Liver (tissue), 3 donors: ENCODE measurements around the gene ZNF574.

ENCODE experiments used
- FOXA1 ChIP-seq: IDR thresholded peaks from 2 replicates; pipeline ENCODE4 v1.6.1; 2016; ENCODE audit warnings: antibody characterized with exemption
- GABPA ChIP-seq, 2 donors: IDR thresholded peaks in 1 of 2; conservative IDR thresholded peaks in 1 of 2; 2 replicates each; pipeline ENCODE4 v1.6.1; 2016; ENCODE audit warnings: antibody characterized with exemption in 2 of 2, mild to moderate bottlenecking in 1 of 2, moderate library complexity in 1 of 2
- HNF4G ChIP-seq: IDR thresholded peaks from 2 replicates; pipeline ENCODE4 v1.6.1; 2016; ENCODE audit warnings: antibody characterized with exemption
- JUND ChIP-seq, 2 donors: IDR thresholded peaks; 2 replicates each; pipeline ENCODE4 v1.6.1; 2016; ENCODE audit warnings: antibody characterized with exemption in 2 of 2
- NR2F2 ChIP-seq: IDR thresholded peaks from 2 replicates; pipeline ENCODE4 v1.6.1; 2016; ENCODE audit warnings: antibody characterized with exemption
- RAD21 ChIP-seq, 2 donors: IDR thresholded peaks; 2 replicates each; pipeline ENCODE4 v1.6.1; 2016; ENCODE audit warnings: antibody characterized with exemption in 2 of 2, mild to moderate bottlenecking in 2 of 2
- SP1 ChIP-seq: IDR thresholded peaks from 2 replicates; pipeline ENCODE4 v1.6.1; 2018; ENCODE audit warnings: antibody characterized with exemption, mild to moderate bottlenecking
- TAF1 ChIP-seq: conservative IDR thresholded peaks from 2 replicates; pipeline ENCODE4 v1.6.1; 2016; ENCODE audit warnings: antibody characterized with exemption, mild to moderate bottlenecking
- YY1 ChIP-seq: IDR thresholded peaks from 2 replicates; pipeline ENCODE4 v1.6.1; 2016; ENCODE audit warnings: antibody characterized with exemption, mild to moderate bottlenecking
- TF ChIP-seq, protein P1 (sequence below): fragments of 150-350 bp; IDR thresholded peaks from 2 replicates; pipeline ENCODE4 v1.5.1; 2017; ENCODE audit warnings: improper control_type of control experiment, low read depth, low read length; ENCODE audit not compliant: missing input control
- TF ChIP-seq, protein P2 (sequence below): IDR thresholded peaks from 2 replicates; pipeline ENCODE4 v1.6.1; 2016; ENCODE audit warnings: antibody characterized with exemption, mild to moderate bottlenecking
- TF ChIP-seq, protein P3 (sequence below): IDR thresholded peaks from 2 replicates; pipeline ENCODE4 v1.6.1; 2016; ENCODE audit warnings: antibody characterized with exemption
- TF ChIP-seq, protein P4 (sequence below): IDR thresholded peaks from 2 replicates; pipeline ENCODE4 v1.6.1; 2016; ENCODE audit warnings: antibody characterized with exemption
- TF ChIP-seq, protein P5 (sequence below): IDR thresholded peaks from 2 replicates; pipeline ENCODE4 v1.6.1; 2016; ENCODE audit warnings: antibody characterized with exemption
- donor health status: healthy.
- donor health status: healthy.

DNA sequence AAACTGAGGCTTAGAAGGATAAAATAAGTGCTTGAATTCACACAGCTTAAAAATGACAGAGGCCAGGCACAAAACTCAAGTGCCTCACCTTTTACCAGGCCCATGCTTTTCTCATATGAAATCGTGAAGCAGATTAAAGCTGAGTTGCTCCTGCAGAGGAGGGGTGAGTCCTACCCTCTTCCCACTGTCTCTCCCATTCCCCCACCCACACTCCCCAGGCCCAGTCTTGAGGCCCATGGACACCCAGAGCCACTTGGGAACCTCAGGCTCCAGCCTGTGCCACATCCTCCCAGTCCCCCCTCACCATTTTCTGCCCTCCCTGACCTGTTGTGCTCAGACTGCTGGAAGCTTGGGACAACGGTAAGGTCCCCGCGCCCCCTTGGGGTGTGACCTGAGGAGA, 17.5 kb downstream of the ZNF574 start:
- TF ChIP-seq, protein P1, sequence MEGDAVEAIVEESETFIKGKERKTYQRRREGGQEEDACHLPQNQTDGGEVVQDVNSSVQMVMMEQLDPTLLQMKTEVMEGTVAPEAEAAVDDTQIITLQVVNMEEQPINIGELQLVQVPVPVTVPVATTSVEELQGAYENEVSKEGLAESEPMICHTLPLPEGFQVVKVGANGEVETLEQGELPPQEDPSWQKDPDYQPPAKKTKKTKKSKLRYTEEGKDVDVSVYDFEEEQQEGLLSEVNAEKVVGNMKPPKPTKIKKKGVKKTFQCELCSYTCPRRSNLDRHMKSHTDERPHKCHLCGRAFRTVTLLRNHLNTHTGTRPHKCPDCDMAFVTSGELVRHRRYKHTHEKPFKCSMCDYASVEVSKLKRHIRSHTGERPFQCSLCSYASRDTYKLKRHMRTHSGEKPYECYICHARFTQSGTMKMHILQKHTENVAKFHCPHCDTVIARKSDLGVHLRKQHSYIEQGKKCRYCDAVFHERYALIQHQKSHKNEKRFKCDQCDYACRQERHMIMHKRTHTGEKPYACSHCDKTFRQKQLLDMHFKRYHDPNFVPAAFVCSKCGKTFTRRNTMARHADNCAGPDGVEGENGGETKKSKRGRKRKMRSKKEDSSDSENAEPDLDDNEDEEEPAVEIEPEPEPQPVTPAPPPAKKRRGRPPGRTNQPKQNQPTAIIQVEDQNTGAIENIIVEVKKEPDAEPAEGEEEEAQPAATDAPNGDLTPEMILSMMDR: no peak
- TF ChIP-seq, protein P2, sequence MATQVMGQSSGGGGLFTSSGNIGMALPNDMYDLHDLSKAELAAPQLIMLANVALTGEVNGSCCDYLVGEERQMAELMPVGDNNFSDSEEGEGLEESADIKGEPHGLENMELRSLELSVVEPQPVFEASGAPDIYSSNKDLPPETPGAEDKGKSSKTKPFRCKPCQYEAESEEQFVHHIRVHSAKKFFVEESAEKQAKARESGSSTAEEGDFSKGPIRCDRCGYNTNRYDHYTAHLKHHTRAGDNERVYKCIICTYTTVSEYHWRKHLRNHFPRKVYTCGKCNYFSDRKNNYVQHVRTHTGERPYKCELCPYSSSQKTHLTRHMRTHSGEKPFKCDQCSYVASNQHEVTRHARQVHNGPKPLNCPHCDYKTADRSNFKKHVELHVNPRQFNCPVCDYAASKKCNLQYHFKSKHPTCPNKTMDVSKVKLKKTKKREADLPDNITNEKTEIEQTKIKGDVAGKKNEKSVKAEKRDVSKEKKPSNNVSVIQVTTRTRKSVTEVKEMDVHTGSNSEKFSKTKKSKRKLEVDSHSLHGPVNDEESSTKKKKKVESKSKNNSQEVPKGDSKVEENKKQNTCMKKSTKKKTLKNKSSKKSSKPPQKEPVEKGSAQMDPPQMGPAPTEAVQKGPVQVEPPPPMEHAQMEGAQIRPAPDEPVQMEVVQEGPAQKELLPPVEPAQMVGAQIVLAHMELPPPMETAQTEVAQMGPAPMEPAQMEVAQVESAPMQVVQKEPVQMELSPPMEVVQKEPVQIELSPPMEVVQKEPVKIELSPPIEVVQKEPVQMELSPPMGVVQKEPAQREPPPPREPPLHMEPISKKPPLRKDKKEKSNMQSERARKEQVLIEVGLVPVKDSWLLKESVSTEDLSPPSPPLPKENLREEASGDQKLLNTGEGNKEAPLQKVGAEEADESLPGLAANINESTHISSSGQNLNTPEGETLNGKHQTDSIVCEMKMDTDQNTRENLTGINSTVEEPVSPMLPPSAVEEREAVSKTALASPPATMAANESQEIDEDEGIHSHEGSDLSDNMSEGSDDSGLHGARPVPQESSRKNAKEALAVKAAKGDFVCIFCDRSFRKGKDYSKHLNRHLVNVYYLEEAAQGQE: no peak
- no peak for TF ChIP-seq TAF1
- TF ChIP-seq, protein P3, sequence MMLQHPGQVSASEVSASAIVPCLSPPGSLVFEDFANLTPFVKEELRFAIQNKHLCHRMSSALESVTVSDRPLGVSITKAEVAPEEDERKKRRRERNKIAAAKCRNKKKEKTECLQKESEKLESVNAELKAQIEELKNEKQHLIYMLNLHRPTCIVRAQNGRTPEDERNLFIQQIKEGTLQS: no peak
- no peak for TF ChIP-seq SP1
- TF ChIP-seq GABPA (IDR thresholded peaks at IDR 0.05 in 1 of 2, conservative IDR thresholded peaks at IDR 0.05 in 1 of 2): no peak
- TF ChIP-seq, protein P4, sequence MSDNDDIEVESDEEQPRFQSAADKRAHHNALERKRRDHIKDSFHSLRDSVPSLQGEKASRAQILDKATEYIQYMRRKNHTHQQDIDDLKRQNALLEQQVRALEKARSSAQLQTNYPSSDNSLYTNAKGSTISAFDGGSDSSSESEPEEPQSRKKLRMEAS: no peak
- TF ChIP-seq, protein P5, sequence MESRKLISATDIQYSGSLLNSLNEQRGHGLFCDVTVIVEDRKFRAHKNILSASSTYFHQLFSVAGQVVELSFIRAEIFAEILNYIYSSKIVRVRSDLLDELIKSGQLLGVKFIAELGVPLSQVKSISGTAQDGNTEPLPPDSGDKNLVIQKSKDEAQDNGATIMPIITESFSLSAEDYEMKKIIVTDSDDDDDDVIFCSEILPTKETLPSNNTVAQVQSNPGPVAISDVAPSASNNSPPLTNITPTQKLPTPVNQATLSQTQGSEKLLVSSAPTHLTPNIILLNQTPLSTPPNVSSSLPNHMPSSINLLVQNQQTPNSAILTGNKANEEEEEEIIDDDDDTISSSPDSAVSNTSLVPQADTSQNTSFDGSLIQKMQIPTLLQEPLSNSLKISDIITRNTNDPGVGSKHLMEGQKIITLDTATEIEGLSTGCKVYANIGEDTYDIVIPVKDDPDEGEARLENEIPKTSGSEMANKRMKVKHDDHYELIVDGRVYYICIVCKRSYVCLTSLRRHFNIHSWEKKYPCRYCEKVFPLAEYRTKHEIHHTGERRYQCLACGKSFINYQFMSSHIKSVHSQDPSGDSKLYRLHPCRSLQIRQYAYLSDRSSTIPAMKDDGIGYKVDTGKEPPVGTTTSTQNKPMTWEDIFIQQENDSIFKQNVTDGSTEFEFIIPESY: no peak
- no peak for TF ChIP-seq NR2F2
- TF ChIP-seq JUND (IDR thresholded peaks at IDR 0.05): no peak
- no peak for TF ChIP-seq FOXA1
- no peak for TF ChIP-seq RAD21 (IDR thresholded peaks at IDR 0.05)
- no peak for TF ChIP-seq YY1
- TF ChIP-seq HNF4G: no peak
